Measurements from ENCODE around the gene ACTR1A. TPM values are rescaled to one million over a fixed set of nuclear protein-coding genes. Genes with fewer than 3 reads are reported as not detected.

Gene ACTR1A
- total RNA-seq, result 142 and 144 TPM in 2 replicates

DNA sequence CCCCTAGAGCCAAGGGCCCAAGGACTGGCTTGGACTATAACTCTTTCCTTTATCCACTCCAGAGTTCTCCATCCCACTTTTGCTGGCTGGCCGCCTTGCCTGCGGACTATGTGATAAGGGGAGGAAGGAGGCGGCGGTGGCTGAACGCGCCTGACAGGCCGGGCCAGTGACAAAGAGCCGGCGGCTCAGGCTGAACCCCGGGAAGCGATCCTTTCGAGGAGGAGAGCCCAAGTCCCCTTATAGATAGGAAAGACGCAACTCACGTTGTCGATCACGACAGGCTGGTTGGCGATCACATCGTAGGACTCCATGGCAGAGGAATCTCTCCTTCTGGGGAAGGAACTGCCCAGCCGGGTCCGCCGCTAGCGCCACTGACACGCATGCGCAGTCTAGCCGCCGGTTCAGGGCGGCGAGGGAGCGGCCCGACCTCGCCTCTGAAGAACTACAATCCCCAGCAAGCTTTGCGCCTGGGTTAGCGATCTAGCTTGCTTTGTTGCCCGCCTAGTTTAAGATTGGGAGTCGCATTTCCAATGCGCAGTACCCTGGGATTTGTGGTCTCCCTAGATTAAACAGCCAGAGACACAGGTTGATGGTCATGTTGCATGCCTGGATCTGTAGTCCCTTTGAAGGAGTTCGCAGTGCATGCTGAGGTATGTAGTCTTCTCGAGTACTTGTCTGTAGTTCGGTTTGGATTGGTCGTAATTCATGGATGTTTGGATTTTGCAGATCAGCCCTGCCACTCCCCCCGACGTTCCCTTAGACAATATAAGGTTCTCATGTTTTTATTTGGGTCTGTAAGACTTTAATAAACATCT is at the start of gene ACTR1A:
TSS of gene ACTR1A (minus strand) at position 376 of the 815 bp plus-strand sequence. CDS start at position 311, 65 bp downstream.

DNA sequence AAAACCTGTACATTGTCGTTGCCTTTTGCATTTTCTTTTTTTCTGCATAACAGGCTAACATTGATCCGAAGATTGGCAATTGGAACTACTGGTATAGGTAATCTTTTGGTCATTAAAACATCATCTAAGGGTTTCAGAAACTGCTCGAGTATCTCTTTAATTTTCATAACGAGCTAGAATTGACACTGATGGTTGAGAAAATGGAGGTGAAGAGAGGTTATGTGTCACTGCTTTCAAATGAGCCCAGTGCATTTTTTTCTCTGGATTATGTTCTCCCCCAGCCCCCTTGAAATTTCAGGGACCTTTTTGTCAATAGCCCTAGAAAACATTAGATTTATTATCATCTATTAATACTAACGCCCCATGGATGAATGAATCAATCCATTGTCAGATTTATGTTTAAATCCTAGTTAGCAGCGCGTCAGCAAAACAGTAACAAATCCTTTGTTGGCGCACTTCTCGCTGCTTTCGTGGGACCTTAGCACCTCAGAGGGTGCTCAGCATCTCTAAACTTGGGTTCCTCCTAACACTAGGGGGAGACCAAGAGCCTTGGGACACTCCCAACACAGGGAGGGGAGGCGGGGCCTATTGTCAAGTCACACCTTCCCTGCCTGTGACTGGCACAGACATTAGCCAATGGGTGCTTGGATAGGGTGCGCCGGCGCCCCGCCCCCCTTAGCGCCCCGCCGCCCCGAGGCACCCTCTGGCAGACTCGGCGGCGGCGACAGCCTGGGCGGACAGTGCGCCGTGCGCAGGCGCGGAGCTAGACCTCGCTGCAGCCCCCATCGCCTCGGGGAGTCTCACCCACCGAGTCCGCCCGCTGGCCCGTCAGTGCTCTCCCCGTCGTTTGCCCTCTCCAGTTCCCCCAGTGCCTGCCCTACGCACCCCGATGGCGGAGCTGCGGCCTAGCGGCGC is 1.0 kb upstream of the ACTR1A start, which contains the start of gene SUFU:
TSS of gene SUFU (plus strand) at position 709 of the 915 bp plus-strand sequence. CDS start at position 890, 181 bp downstream.

DNA sequence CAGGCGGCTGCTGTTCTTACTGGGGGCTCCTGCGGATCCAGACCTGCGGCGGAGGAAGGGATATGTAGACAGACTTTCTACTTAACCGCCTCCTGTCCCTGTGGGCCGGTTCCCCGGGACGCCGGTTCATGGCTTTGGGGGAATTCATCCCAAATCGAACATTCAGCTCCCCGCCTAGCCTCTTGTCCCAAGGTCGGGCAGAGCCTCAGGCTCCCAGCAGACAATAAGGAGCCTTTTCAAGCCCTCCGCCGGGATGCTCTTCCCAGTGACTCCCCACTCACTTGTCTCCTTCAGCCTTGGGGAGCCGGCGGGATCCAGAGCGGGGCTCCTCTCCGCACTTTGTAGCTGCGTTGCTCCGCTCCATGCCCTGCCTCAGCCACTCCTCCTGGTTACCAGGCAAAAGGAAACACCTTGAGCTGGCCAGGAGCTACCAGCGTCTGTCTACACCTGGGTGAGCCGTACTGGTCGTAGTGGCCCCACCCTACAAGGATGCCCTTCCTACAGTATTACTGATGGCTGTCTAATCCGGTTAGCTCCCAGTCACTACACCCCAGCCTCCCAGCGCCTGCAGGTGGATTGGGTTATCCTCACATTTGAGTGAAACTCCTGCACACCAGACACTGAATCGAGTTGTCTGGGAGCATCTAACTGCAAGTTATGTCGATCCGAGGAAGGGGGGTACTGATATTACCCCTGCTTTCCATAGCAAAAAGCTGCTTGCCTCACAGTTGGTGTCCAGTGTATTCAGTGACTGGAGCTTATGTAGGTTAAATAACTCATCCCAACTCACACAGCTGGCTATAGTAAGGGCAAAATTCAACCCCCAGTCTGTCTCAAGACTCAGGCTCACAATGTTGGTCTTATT is 51.2 kb downstream of the ACTR1A start, which contains the start of gene C10orf95:
TSS of gene C10orf95 (minus strand) at position 439 of the 865 bp plus-strand sequence. CDS start 450 bp downstream, outside the sequence.

DNA sequence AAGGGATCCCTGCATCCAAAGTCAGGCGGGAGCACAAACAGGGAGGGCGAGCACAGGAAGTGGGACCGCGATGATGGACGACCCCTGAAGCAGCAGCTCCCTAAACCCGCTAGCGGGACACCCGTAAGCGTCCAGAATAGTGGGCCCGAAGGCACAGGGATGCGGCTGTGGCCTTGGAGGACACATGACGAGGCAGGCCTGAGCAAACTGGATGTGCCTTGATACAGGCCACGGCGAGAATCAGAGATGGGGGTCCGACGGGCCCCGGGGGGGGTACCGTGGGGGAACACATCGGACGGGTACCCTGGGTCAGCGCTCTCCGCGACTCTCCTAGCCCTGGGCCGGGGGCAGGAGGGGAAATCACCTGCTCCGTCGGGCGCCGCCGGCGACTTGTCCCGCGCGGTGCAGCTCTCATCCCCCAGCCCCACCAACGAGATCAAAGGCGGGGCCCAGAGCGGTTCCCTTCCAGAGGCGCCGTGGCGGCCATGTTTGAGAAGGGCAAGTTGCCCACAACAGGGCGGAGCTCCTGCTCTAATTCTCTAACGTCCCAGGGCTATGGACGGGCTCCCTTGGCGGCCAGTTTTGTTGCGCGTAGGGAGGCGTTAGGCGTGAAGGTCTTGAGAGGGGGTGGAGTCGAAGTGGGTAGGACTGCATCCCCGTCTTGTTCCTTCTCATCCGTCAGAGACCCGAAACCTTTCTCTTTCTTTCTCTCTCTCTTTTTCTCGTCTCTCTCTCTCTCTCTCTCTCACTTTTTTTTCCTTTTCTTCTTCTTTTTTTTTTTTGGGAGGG is 70.2 kb downstream of the ACTR1A start, which contains the start of gene CUEDC2:
TSS of gene CUEDC2 (minus strand) at position 413 of the 789 bp plus-strand sequence. CDS start 7,386 bp downstream, outside the sequence.

Other genes with a start within 250 kb of the ACTR1A start
- 13.6 and 14.3 TPM in 2 replicates for gene NFKB2, start 107.0 kb downstream of the ACTR1A start, total RNA-seq
- 0.11 and 0.26 TPM in 2 replicates for gene PSD, start 83.9 kb downstream of the ACTR1A start, total RNA-seq
- gene FBXL15, start 81.9 kb downstream of the ACTR1A start, total RNA-seq, result 5.6 and 5.7 TPM in 2 replicates
- 30.8 and 34.1 TPM in 2 replicates for gene CUEDC2, start 70.1 kb downstream of the ACTR1A start, total RNA-seq
- gene C10orf95, start 51.2 kb downstream of the ACTR1A start, total RNA-seq, result not detected in 2 replicates
- gene SUFU, start 1.3 kb upstream of the ACTR1A start, total RNA-seq, result 3.0 and 4.7 TPM in 2 replicates
- gene TRIM8, start 141.8 kb upstream of the ACTR1A start, total RNA-seq, result 56.6 and 58.6 TPM in 2 replicates
- gene ARL3, start 211.7 kb upstream of the ACTR1A start, total RNA-seq, result 3.8 and 5.3 TPM in 2 replicates
- 7.0 and 8.6 TPM in 2 replicates for gene SFXN2, start 211.9 kb upstream of the ACTR1A start, total RNA-seq
- gene WBP1L, start 241.2 kb upstream of the ACTR1A start, total RNA-seq, result 61.9 and 63.0 TPM in 2 replicates